Measurements from ENCODE around the gene SCARF2. TPM values are rescaled to one million over a fixed set of nuclear protein-coding genes. Genes with fewer than 3 reads are reported as not detected.

The SCARF2 gene
- total and polyA plus RNA-seq, 2 experiments from 2014 or later: 1.8 to 16.6 TPM

DNA sequence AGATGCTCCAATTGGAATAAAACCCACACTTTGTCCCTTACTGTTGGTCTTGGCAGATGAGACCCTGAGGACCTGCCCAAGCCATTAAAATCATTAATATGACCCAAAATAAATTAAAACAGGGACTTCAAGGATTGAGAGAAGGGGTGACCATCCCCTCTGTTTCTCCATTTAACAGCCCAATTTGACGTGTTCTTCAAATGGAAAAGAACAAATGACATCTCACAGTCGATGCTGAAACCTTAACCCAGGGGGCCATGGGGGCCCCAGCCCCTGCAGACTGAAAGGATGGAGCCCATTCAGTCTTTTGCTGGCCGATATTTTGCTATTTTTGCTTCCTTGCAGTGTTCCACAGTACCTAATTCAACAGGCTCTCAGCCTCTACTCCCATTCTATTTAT is 23.2 kb downstream of the SCARF2 start:
- ATAC-seq: no peak
- no peaks in the 10 kb centered on the region for H3K36me3 ChIP-seq (ENCODE audit: insufficient read depth)
- no peaks in the 10 kb centered on the region for H3K79me2 ChIP-seq (replicated peaks; ENCODE audit: insufficient read depth)
- TF ChIP-seq ZNF331 (CRISPR knock-in tag; IDR thresholded peaks at IDR 0.05; ENCODE audit: low read depth) (no peak), ZNF114 (CRISPR knock-in tag; IDR thresholded peaks at IDR 0.05) (no peak), EZH2phosphoT487 (IDR thresholded peaks at IDR 0.05; ENCODE audit: unreplicated experiment) (no peak), CREB1 (CRISPR knock-in tag; IDR thresholded peaks at IDR 0.05; ENCODE audit: low read depth) (no peak)
- H3K4me3 ChIP-seq: no peak overlapping the region
- Mint-ChIP-seq H3K36me3 (ENCODE audit: low read depth) (no peaks in the 10 kb centered on the region), H3K4me3 (no peak overlapping the region), H3K27me3 (ENCODE audit: insufficient read depth, low read depth, poor library complexity) (peaks cover 9% of the 10 kb centered on the region), H3K4me1 (peaks cover 6% of the 10 kb centered on the region; the same call in 2 of the 3 replicates), H3K9me3 (no peaks in the 10 kb centered on the region), H3K27ac (no peak overlapping the region)
- H3K4me2 ChIP-seq: no peak overlapping the region
- no peaks in the 10 kb centered on the region for H3K27me3 ChIP-seq (ENCODE audit: insufficient read depth)
- no peak overlapping the region for H2AFZ ChIP-seq
- H3K9me2 ChIP-seq (ENCODE audit: insufficient read depth): no peaks in the 10 kb centered on the region
- DNase-seq (ENCODE audit: low spot score): no peak
- H3K27ac ChIP-seq (ENCODE audit: low read depth): no peak overlapping the region
- no peaks in the 10 kb centered on the region for H3K4me1 ChIP-seq (ENCODE audit: insufficient read depth)
- no peaks in the 10 kb centered on the region for H4K20me1 ChIP-seq (replicated peaks; ENCODE audit: insufficient read depth)
- no peaks in the 10 kb centered on the region for H3F3A ChIP-seq (replicated peaks; ENCODE audit: low read depth)

DNA sequence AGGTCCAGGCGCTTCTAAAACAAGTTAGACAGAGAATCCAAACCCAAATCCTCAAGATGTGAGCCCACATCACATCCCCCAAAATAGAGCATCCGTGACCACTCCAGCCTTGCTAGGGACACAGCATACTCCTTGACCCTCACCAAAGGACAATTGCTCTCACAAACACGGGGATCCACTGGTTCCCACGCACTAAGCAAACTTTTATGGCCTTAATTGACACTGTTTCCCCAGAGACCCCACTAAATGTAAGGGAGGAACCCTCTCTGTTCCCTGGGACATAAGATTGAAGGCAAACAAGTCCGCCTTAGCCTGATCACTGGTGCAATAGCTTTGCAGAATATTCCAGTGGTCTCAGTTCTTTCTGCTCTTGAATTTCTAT is 23.6 kb downstream of the SCARF2 start:
- Mint-ChIP-seq H3K4me1 (peaks cover 6% of the 10 kb centered on the region; the same call in 2 of the 3 replicates), H3K27ac (no peak overlapping the region), H3K27me3 (ENCODE audit: insufficient read depth, low read depth, poor library complexity) (peaks cover 6% of the 10 kb centered on the region), H3K4me3 (no peak overlapping the region), H3K9me3 (no peaks in the 10 kb centered on the region), H3K36me3 (ENCODE audit: low read depth) (peaks cover 2% of the 10 kb centered on the region; the same call in 1 of the 3 replicates)
- Histone ChIP-seq H3F3A (replicated peaks; ENCODE audit: low read depth) (no peaks in the 10 kb centered on the region), H3K27ac (ENCODE audit: low read depth) (no peak overlapping the region), H3K36me3 (ENCODE audit: insufficient read depth) (no peaks in the 10 kb centered on the region), H3K27me3 (ENCODE audit: insufficient read depth) (no peaks in the 10 kb centered on the region), H3K9me2 (ENCODE audit: insufficient read depth) (no peaks in the 10 kb centered on the region), H3K79me2 (replicated peaks; ENCODE audit: insufficient read depth) (no peaks in the 10 kb centered on the region), H3K4me2 (no peak overlapping the region), H3K4me1 (ENCODE audit: insufficient read depth) (no peaks in the 10 kb centered on the region), H3K4me3 (no peak overlapping the region), H2AFZ (no peak overlapping the region), H4K20me1 (replicated peaks; ENCODE audit: insufficient read depth) (no peaks in the 10 kb centered on the region)
- ATAC-seq (no peak), DNase-seq (ENCODE audit: low spot score) (no peak)
- TF ChIP-seq, protein P1, sequence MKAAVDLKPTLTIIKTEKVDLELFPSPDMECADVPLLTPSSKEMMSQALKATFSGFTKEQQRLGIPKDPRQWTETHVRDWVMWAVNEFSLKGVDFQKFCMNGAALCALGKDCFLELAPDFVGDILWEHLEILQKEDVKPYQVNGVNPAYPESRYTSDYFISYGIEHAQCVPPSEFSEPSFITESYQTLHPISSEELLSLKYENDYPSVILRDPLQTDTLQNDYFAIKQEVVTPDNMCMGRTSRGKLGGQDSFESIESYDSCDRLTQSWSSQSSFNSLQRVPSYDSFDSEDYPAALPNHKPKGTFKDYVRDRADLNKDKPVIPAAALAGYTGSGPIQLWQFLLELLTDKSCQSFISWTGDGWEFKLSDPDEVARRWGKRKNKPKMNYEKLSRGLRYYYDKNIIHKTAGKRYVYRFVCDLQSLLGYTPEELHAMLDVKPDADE (IDR thresholded peaks at IDR 0.05): no peak
- TF ChIP-seq EZH2phosphoT487 (IDR thresholded peaks at IDR 0.05; ENCODE audit: unreplicated experiment) (no peak), ZNF114 (CRISPR knock-in tag; IDR thresholded peaks at IDR 0.05) (no peak), CREB1 (CRISPR knock-in tag; IDR thresholded peaks at IDR 0.05; ENCODE audit: low read depth) (no peak), REST (IDR thresholded peaks at IDR 0.05; ENCODE audit: unreplicated experiment) (no peak), CTCF (conservative IDR thresholded peaks at IDR 0.05; ENCODE audit: low read depth in 2 of 2) (no peak), EZH2 (IDR thresholded peaks at IDR 0.05; ENCODE audit: low read depth, unreplicated experiment) (no peak), ZNF331 (CRISPR knock-in tag; IDR thresholded peaks at IDR 0.05; ENCODE audit: low read depth) (no peak), NANOG (IDR thresholded peaks at IDR 0.05; ENCODE audit: borderline replicate concordance) (no peak), POLR2AphosphoS5 (IDR thresholded peaks at IDR 0.05; ENCODE audit: low read depth) (no peak)

Data from GM23338 (cell line).